GM19035 (cell line): Measurements from ENCODE around the gene ZNF837.
"Not testable (repeated sequence)": the region's sequence is repeated elsewhere in the genome, so short reads cannot be mapped to it uniquely, and the experiment has no call there.

ENCODE experiments used
- ATAC-seq: cut with Tn5 transposase; IDR thresholded peaks from one replicate; pipeline ENCODE4 v1.9.1; 2021; ENCODE audit not compliant: unreplicated experiment

Gene ZNF837

DNA sequence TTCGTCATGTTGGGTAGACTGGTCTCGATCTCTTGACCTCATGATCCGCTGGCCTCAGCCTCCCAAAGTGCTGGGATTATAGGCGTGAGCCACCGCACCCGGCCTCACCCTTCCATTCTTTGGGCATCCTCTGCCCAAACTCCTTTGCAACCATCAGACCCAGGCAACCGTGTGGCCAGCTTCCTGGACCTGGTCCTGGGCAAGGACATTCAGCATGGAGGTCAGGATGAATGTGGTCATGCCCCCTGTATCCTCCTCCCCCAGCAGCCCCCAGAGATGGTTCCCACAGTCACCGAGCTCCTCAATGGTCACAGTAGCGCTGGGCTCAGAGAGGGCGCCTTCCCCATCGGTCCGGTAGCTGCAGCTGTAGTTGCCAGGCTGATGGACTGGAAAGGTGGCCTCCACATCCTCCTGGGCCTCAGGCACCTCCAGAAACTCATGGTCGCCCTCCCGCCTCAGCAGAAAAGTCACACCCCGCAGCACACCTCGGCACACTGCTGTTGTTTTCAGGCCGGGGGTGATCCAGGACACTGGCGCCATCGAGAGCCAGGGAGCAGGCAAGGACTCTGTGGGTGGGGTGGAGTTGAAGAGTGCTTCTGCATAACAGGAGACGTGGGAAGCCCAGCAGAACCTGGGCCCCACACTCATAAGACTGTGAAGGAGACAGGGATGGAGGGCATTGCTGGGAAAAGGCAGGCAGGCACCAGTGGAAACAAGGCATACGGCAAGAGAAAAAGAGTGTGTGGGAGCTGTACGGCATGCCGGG lies 28.7 kb downstream of the ZNF837 start:
- ATAC-seq: no peak

DNA sequence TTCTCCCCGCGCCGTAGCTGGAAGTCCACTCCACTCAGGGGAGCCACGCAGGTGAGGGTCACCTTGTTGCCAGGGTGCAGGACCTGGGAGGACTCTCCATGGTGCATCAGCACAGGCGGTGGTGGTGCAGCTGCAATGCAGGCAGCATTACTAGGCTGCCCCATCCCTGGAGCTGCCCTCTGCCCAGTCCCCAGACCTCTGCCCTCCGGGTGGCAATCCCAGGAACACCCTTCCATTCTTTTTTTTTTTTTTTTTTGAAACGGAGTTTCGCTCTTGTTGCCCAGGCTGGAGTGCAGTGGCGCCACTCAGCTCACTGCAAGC lies 29.3 kb downstream of the ZNF837 start:
- no peak for ATAC-seq

DNA sequence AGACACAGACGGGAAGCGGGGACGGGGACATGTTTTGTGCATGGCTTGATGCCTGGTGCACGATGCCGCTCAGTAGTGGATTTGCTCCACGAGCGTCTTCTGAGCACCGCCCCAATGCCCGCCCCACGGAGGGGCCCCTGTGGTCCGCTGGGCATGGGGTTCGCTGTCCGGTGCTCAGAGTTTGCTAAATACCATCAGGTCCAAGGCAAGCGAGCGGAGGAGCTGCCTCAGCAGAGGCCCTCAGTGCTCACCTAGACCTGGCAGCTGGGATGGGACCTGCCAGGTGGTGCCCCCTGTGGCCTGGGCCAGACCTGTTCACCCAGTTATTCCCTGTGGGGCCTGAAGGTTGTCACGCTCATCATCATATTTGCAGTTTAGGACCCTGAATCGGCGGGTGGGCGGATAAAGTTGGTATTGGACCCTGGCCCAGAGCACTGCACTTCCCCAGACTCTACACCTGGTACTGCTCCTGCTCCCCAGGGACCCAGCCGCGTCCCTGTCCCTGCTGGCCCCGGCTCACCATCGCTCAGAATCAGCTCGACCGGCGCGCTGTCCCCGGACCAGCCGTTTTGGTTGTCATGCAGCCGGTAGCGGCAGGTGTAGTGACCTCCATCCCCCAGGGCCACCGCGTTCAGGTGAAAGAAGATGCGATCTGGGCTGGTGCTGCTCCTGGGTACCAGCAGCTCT lies 29.8 kb downstream of the ZNF837 start:
- ATAC-seq: no peak

DNA sequence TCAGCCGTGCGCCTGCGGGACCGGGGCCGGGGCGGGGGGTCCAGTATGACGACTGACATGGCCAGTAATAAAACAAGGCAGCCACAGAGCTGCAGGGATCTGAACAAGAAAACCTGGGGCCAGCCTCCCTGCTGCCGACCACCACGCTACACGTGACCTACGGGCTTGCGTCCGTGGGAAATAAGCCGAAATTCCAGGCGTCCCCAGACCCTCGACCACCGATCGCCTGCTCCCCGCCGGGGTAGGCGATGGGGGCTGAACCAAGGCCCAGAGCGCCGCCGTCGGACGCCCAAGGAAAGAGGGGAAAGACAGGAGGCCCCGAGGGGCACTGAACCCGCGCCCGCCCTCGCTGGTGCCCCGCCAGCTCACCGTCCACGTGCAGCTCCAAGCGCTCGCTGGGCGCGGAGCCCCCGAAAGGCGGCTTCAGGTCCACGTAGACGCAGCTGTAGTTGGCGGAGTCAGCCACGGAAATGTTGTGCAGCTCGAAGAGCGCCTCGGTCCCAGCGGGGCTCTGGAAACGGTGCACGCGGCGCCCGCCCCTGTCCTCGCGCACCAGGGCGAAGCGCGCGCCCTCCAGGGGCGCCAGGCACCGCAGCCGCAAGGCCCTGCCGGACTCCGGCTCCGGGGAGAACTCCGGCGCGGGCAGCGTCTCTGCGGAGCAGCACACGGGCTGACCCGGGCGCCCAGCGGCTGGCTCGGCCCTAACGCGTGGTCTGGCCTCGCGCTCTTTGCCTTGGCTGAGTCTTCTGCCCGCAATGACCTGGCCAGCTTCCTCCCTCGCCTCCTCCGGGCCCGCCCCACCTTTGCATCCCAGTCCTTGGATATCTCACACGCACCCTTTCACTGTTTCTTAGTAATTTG lies 30.6 kb downstream of the ZNF837 start:
- ATAC-seq: no peak

DNA sequence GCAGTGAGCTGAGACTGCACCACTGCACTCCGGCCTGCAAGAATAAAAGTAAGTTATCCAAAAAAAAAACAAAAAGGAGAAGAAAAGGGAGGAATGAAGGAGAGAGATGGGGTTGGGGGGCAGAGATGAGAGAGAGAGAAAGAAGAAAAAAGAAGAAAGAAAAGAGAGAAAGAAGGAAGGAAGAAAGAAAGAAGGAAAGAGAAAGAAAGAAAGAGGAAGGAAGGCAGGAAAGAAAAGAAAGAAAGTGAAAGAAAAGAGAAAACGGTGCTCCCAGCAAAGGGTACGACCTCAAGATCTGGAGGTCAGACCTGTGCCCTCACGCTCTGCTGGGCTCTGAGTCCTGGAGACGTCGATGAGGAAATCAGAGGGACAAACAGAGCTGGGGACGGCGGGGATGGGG lies 31.2 kb downstream of the ZNF837 start:
- ATAC-seq: no peak

DNA sequence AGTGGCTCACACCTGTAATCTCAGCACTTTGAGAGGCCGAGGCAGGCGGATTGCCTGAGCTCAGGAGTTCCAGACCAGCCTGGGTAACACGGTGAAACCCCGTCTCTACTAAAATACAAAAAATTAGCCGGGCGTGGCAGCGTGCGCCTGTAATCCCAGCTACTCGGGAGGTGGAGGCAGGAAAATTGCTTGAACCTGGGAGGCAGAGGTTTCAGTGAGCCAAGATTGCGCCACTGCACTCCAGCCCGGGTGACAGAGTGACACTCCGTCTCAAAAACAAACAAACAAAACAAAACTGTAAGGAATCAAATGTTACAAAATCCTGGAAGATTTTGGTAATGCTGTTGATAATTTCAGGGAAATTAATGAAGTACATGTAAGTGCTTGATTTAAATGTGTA lies 32.8 kb downstream of the ZNF837 start:
- ATAC-seq: not testable (repeated sequence)

DNA sequence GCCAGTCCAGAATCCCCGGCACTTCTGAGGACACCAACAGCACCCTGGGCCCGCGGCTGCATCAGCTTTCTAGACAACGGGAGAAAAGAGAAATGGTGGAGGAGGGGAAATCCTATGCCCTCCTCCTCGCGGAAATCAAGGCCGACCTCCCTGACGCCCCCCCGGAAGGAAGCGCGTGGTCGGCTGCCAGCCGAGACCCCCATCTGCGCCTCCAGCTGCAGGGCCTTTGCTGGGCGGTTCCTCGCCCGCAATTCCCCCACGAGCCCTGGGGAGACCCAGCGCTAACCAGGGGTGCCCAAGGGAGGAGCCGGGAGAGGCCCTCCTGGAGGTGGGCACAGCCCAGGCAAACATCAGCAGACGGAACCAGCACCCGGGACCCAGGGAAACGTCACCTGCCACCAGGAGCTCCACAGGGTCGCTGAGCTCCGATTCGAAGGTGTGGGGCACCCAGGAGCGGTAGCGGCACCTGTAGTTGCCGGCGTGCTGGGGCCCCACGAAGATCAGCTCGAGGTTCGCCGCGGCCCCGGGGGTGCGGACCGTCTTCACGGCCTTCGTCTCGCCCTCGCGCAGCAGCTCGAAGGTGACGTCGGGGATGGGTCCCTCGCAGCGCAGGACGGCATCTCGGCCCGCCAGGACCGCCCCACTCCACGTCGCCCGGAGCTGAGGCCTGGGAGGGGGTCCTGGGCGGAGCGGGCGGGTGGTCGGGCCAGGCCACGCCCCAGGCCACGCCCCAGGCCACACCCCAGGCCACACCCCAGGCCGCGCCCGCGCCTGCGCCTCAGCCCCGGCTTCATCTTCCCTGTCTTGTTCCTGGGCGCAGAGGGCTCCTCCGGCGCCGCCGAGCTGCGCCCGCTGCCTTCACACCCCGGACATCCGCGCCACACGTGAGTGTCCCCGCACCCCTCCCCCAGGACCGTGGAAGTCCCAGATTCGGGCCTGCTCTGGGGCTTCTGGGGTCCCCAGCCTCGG lies 33.6 kb downstream of the ZNF837 start:
- ATAC-seq: peak; percentile 93

DNA sequence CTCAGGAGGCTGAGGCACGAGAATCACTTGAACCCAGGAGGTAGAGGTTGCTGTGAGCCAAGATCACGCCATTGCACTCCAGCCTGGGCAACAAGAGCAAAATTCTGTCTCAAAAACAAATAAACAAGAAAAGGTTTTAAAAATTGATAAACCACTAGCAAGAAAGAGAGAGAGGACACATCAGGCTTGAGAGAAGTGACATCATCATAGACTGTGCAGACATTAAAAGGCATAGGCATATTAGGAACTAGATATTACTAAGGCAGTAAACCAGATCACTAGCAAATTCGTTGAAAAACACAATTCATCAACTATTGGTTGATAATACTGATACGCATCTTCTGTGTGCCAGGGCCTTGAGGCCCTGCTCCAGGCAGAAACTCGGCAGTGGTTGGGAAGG lies 35.3 kb downstream of the ZNF837 start:
- ATAC-seq: no peak

DNA sequence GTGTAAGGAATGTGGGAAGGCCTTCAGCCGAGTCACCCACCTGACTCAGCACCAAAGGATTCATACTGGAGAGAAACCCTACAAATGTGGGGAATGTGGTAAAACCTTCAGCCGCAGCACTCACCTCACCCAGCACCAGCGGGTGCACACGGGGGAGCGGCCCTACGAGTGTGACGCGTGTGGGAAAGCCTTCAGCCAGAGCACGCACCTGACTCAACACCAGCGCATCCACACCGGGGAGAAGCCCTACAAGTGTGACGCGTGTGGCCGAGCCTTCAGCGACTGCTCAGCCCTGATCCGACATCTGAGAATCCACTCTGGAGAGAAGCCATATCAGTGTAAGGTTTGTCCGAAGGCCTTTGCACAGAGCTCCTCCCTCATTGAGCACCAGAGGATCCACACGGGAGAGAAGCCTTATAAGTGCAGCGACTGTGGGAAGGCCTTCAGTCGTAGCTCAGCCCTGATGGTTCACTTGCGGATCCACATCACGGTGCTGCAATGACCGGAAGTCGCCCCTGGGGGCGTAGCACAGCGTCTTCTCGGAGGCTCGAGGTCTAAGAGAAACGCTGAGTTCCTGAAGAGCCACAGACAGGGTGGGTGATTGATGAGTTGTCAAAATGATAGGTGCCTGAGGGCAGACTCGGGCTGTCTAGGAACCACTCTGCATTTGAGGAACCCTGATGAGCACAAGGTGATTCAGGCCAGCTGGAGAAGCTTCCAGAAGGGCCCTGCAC lies 41.8 kb downstream of the ZNF837 start:
- ATAC-seq: no peak

DNA sequence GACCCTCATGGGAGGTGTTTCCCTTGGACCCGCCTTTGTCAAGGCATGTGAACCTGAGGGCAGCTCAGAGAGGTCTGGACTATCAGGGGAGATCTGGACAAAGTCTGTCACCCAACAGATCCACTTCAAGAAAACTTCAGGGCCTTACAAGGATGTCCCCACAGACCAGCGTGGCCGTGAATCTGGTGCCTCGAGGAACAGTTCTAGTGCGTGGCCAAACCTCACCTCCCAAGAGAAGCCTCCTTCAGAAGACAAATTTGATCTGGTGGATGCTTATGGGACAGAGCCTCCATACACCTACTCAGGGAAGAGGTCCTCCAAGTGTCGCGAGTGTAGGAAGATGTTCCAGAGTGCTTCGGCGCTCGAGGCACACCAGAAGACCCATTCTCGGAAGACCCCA lies 42.5 kb downstream of the ZNF837 start:
- no peak for ATAC-seq

DNA sequence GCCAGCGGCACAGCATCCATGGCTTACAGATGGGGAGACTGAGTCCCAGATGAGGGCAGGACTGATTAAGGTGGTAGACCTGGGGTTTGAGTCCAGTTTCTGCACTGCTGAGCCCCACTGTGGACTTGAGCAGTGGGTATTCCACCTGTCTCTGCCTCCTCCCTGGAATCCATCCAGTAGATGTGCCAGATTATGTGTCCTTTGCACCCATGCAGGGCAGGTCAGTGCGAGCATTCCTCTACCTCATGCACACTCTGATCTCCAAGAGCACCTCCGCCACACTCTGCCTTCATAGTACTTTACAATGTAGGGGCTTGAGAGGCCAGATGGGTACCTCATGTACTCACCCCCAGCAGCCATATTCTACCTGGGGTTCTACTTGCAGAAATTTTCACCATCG lies 44.0 kb downstream of the ZNF837 start:
- no peak for ATAC-seq

DNA sequence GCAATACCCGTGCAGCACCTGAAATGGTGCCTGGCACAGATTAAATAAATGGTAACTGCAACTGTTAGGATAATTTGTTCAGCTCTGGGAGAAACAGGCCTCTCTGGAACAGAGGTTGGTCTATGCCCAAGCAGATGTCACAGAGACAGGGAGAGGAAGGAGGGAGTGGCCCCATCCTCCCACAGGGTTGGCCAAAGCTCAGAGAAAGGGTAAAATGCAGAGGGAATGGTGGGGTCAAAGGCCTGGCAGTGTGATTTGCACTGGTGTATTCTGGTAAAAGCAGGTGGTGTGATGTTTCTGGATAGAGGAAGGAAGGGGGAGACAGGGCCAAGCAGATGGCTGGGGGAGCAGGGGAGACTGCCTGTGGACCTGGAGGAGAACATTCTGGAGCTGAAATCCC lies 44.6 kb downstream of the ZNF837 start:
- no peak for ATAC-seq

DNA sequence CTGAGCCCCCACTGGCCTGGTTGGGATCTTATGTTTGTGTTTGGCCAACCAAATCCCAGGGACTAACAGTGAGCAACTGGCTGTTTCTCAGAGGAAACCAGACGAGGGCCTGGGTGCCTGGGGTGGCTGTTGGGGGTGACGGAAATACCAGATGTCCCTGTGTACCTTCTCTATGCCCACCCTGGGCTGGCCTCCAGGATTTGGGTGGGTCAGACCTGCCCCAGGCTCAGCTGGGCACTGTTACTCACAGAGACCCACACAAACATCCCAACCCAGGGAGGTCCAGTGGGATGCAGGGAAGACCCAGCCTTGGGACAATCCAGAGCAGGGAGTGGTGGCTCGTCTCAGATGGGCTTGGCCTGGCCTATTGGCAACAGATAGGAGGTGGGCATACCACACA lies 45.2 kb downstream of the ZNF837 start:
- ATAC-seq: no peak

DNA sequence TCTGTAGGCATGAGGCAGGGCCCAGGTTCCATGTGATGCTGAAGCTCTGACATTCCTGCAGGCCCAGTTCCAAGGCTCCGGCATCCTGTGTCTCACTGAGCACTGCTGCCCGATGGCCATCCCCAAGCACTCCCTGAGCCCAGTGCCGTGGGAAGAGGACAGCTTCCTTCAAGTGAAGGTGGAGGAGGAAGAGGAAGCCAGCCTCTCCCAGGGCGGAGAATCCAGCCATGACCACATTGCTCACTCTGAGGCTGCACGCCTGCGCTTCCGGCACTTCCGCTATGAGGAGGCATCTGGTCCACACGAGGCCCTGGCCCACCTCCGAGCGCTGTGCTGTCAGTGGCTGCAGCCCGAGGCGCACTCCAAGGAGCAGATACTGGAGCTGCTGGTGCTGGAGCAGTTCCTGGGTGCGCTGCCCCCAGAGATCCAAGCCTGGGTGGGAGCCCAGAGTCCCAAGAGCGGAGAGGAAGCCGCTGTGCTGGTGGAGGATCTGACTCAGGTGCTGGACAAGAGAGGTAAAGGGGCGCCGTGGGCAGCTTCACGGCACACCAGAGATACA lies 46.1 kb downstream of the ZNF837 start:
- ATAC-seq: no peak

DNA sequence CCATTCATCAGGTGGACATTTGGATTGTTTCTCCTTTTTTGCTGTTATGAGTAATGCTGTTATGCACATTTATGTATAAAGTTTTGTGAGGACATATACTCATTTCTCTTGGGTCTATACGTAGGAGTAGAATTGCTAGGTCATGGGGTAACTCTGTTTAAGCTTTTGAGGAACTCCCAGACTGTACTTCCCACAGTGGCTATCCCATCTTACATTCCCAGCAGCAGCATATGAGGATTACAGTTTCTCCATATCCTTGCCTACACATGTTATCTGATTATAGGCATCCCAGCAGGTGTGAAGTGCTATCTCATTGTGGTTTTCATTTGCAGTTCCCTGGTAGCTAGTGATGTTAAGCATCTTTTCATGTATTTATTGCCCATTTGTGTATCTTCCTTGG lies 48.1 kb downstream of the ZNF837 start:
- no peak for ATAC-seq

DNA sequence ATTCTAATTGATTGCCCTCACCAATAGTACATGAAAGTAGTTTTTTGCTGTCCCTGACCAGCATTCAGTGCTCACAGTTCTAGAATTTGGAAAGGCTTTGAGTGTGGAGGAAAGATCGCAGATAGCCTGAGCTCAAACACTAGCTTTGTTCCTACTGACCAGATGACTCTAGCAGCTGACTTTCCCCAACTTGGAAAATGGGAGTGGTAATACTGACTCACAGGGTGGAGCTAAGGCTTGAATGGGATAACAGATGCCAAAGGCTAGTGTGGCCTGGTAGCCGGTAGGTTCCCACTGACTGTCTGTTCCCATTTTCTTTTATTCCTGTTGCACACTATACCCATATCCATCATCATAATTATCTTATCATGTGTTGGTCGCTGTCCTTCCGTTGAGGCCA lies 50.4 kb downstream of the ZNF837 start:
- ATAC-seq: no peak

DNA sequence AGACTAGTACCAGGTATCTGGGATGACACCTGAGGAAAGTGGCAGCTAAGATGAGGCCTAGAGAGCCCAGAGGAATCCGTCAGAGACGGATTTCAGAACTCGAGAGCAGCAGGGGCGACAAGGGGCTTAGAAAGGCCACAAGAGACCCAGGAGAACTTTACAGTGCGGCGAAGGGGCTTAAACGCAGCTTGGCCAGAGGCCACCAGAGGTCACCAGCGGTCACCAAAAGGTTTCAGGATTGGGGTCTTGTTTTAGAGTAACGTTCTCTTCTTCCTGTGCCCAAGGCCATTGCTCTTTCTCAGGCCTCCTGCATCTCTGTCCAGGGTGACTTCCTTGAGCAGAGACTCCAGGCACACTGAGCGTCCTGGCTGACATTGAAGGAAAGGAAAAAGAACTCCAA lies 51.8 kb downstream of the ZNF837 start:
- ATAC-seq: no peak

DNA sequence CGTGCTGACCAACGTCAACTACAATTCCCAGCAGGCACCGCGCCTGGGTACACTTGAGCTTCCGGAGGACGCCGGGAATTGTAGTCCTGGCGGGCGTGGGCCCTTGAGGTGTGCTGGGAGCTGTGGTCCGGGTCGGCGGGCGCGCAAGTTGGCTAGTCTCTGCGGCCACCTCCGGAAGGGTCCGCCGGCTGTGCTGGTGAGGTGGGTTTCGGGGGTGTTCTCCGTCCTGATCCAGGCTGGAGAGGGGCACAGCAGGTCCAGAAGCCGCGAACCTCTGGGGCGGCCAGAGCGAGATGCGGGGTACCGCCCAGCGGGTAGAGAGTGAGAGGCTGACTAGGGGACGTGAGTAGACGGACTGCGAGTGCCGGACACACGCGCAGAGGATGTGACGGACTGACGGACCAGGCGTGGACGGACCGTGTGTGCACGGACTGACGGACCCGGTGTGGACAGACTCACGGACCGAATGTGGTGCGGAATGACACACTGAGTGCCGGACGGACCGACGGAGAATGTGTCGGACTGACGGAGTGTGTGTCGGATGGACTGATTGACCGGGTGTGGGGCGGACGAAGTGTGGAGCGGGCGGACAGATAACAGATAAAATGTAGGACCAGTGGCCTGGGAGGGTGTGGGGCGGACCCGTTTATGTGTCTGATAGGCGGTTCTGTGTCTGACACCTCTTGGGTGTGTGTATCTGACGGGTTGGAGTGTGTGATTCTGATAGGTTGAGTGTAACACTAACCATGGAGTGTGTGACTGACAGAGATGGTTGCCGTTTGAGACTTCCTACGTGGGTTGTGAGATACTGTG lies 53.7 kb downstream of the ZNF837 start, which contains the start of gene ZSCAN22:
ZSCAN22 (plus strand) TSS at position 81 of the 813 bp plus-strand sequence. CDS start 7,809 bp downstream, outside the sequence.
- ATAC-seq: peak; percentile 84

DNA sequence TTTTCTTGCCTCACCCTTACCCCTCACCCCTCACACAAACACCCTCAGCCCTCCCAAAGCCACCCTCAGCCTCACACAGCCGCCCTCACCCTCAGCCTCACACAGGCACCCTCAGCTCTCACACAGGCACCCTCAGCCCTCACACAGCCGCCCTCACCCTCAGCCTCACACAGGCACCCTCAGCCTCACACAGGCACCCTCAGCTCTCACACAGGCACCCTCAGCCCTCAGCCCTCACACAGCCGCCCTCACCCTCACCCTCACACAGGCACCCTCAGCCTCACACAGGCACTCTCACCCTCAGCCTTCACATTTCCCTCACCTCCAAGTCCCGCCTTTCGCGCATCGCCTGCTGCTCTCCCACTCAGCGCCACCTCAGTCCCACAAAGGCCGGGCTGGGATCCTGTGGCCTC lies 54.3 kb downstream of the ZNF837 start:
- ATAC-seq: no peak
